Activated CD8-positive, alpha-beta memory T cell treated with anti-CD3 and anti-CD28 coated beads, Interleukin-2, amount 10 ng/mL, durations not matched to agents 7 days and 5 days (primary cell): Measurements from ENCODE around the gene ZNF581. TPM values are rescaled to one million over a fixed set of nuclear protein-coding genes. Genes with fewer than 3 reads are reported as not detected.

Experiments
- total RNA-seq, 2 experiments: library from RNA; stranded (reverse); gene quantifications; one replicate each; pipeline ENCODE4 v1.2.3, GENCODE V29; 2021

The ZNF581 gene
- total RNA-seq, 2 experiments from 2014 or later = 23.7 to 25.4 TPM

Other genes with a start within 250 kb of the ZNF581 start
- gene UBE2S, start 235.9 kb upstream of the ZNF581 start, total RNA-seq = 100 to 1,000 TPM; 311 to 421 TPM
- not detected for gene SHISA7, start 200.3 kb upstream of the ZNF581 start, total RNA-seq
- gene ISOC2, start 182.0 kb upstream of the ZNF581 start, total RNA-seq = 10 to 100 TPM; 28.2 to 35.7 TPM
- gene C19orf85, start 178.9 kb upstream of the ZNF581 start, total RNA-seq = not detected
- gene ZNF628, start 167.0 kb upstream of the ZNF581 start, total RNA-seq = 1 to 10 TPM; 8.8 to 8.9 TPM
- 10 to 100 TPM; 14.6 to 23.2 TPM for gene NAT14, start 158.5 kb upstream of the ZNF581 start, total RNA-seq
- gene SSC5D, start 155.2 kb upstream of the ZNF581 start, total RNA-seq = under 1 TPM; 0.68 to 0.79 TPM
- not detected for gene SBK2, start 106.5 kb upstream of the ZNF581 start, total RNA-seq
- not detected for gene SBK3, start 98.1 kb upstream of the ZNF581 start, total RNA-seq
- 1 to 10 TPM; 5.6 to 7.5 TPM for gene ZNF579, start 62.8 kb upstream of the ZNF581 start, total RNA-seq
- 10 to 100 TPM; 13.0 to 15.7 TPM for gene FIZ1, start 44.1 kb upstream of the ZNF581 start, total RNA-seq
- gene ZNF524, start 43.4 kb upstream of the ZNF581 start, total RNA-seq = 10 to 100 TPM; 26.5 to 30.2 TPM
- gene ZNF865, start 38.0 kb upstream of the ZNF581 start, total RNA-seq = 10 to 100 TPM; 14.4 to 16.7 TPM
- gene ZNF784, start 19.1 kb upstream of the ZNF581 start, total RNA-seq = 1 to 10 TPM; 5.1 to 7.3 TPM
- gene ZNF580, start 2.6 kb upstream of the ZNF581 start, total RNA-seq = 10 to 100 TPM; 33.1 to 33.7 TPM
- 1 to 10 TPM; 5.9 TPM for gene CCDC106, start 4.6 kb downstream of the ZNF581 start, total RNA-seq
- gene U2AF2, start 11.4 kb downstream of the ZNF581 start, total RNA-seq = 100 to 1,000 TPM; 284 to 324 TPM
- gene EPN1, start 31.6 kb downstream of the ZNF581 start, total RNA-seq = 10 to 100 TPM; 55.7 to 63.7 TPM
- not detected for gene NLRP9, start 94.8 kb downstream of the ZNF581 start, total RNA-seq
- gene RFPL4A, start 115.4 kb downstream of the ZNF581 start, total RNA-seq = not detected
- gene RFPL4AL1, start 125.5 kb downstream of the ZNF581 start, total RNA-seq = not detected
- not detected for gene NLRP11, start 188.3 kb downstream of the ZNF581 start, total RNA-seq
- gene NLRP4, start 192.9 kb downstream of the ZNF581 start, total RNA-seq = not detected